HCT116 (cell line): Measurements from ENCODE around the gene SUSD3. TPM values are rescaled to one million over a fixed set of nuclear protein-coding genes. Genes with fewer than 3 reads are reported as not detected.
"Not testable (repeated sequence)": the region's sequence is repeated elsewhere in the genome, so short reads cannot be mapped to it uniquely, and the experiment has no call there.

Experiments used
- ATAC-seq: fragments of 200-7000 bp; cut with Tn5 transposase; 2 replicates; pipeline ENCODE4 v1.9.1; 2020; ENCODE audit warnings: mild to moderate bottlenecking, moderate library complexity
- BruUV-seq: library from RNA; stranded (reverse); fragments of 400-500 nt; replicated peaks from 2 replicates; lab custom pipeline; 2021; lab: Mats Ljungman, UMichigan
- CTCF ChIA-PET: fragments of 300-600 bp; sonication (Branson Sonifier 250); formaldehyde crosslinking; loops from one replicate; lab custom pipeline; 2021; ENCODE audit warnings: antibody characterized with exemption; lab: Charles Lee
- POLR2A ChIA-PET: fragments of 300-600, 350-600 bp; sonication (Branson Sonifier 250); formaldehyde crosslinking; loops from one replicate; lab custom pipeline; 2021; ENCODE audit warnings: antibody characterized with exemption; lab: Charles Lee
- RAD21 ChIA-PET, 2 experiments: fragments of 300-600 bp; sonication (Branson Sonifier 250); formaldehyde crosslinking; loops; one replicate each; lab custom pipeline; 2023; ENCODE audit warnings: low total read pairs in 2 of 2; ENCODE audit not compliant: uncharacterized antibody in 2 of 2, unreplicated experiment in 2 of 2, low non-redundant PET in 1 of 2; lab: Charles Lee
- DNase-seq: peaks from one replicate; pipeline ENCODE4 v3.0.0-alpha.2; 2010; ENCODE audit warnings: low read depth, low spot score
- H2AFZ ChIP-seq: fragments of 200-600 bp; shearing (Covaris generic), sonication (generic); 2 replicates; pipeline ENCODE4 v1.6.1; 2017; ENCODE audit warnings: low read depth, mixed run types, mixed read lengths, antibody characterized with exemption, low read length; ENCODE audit not compliant: poor library complexity, severe bottlenecking
- H3K27ac ChIP-seq: 2 replicates; pipeline ENCODE4 v1.5.1; 2012; ENCODE audit warnings: low read depth, low read length
- H3K27me3 ChIP-seq: fragments of 200-600 bp; sonication (generic); 2 replicates; pipeline ENCODE4 v1.6.1; 2016; ENCODE audit warnings: mixed run types, low read length, mixed read lengths; ENCODE audit not compliant: insufficient read depth
- H3K36me3 ChIP-seq, 2 experiments: fragments of 200-500 bp in 1 of 2; fragments of 200-600 bp in 1 of 2; sonication (Bioruptor generic) in 1 of 2; sonication (generic) in 1 of 2; 2 replicates each; pipeline versions ENCODE4 v1.5.1 to v1.6.1; 2014 to 2016; ENCODE audit warnings: low read length in 2 of 2, inconsistent platforms in 1 of 2, mixed read lengths in 1 of 2, mixed run types in 1 of 2; ENCODE audit not compliant: insufficient read depth in 2 of 2, control insufficient read depth in 1 of 2
- H3K4me1 ChIP-seq, 2 experiments: fragments of 200-600 bp in 1 of 2; sonication (generic) in 1 of 2; 2 replicates each; pipeline versions ENCODE4 v1.5.1 to v1.6.1; 2012 to 2017; ENCODE audit warnings: low read length in 2 of 2, inconsistent platforms in 1 of 2, mild to moderate bottlenecking in 1 of 2, mixed read lengths in 1 of 2, mixed run types in 1 of 2, moderate library complexity in 1 of 2; ENCODE audit not compliant: insufficient read depth in 2 of 2, control insufficient read depth in 1 of 2
- H3K4me2 ChIP-seq: fragments of 200-600 bp; sonication (generic); 2 replicates; pipeline ENCODE4 v1.6.1; 2017; ENCODE audit warnings: mixed run types, low read length, mixed read lengths
- H3K4me3 ChIP-seq, 2 experiments: fragments of 200-600 bp in 1 of 2; sonication (generic) in 1 of 2; replicated peaks in 1 of 2; 2 replicates each; pipeline ENCODE4 v1.5.1; 2011 to 2016; ENCODE audit warnings: low read length in 2 of 2, control low read depth in 1 of 2, low read depth in 1 of 2, mild to moderate bottlenecking in 1 of 2, mixed read lengths in 1 of 2, mixed run types in 1 of 2
- H3K79me2 ChIP-seq: fragments of 200-600 bp; sonication (generic); 2 replicates; pipeline ENCODE4 v1.6.1; 2017; ENCODE audit warnings: mild to moderate bottlenecking, mixed run types, low read length, moderate library complexity, mixed read lengths; ENCODE audit not compliant: insufficient read depth
- H3K9ac ChIP-seq: fragments of 200-600 bp; sonication (generic); 2 replicates; pipeline ENCODE4 v1.6.1; 2016; ENCODE audit warnings: low read length, mixed read lengths
- H3K9me2 ChIP-seq: fragments of 200-600 bp; sonication (generic), shearing (Covaris generic); 2 replicates; pipeline ENCODE4 v1.6.1; 2017; ENCODE audit warnings: mixed run types, mild to moderate bottlenecking, moderate library complexity; ENCODE audit not compliant: insufficient read depth
- H3K9me3 ChIP-seq, 2 experiments: fragments of 200-500 bp in 1 of 2; fragments of 200-600 bp in 1 of 2; sonication (Bioruptor generic) in 1 of 2; sonication (generic) in 1 of 2; 2 replicates each; pipeline ENCODE4 v1.6.1; 2014 to 2017; ENCODE audit warnings: low read length in 2 of 2, mixed read lengths in 2 of 2, inconsistent platforms in 1 of 2, low read depth in 1 of 2, mild to moderate bottlenecking in 1 of 2, mixed run types in 1 of 2, moderate library complexity in 1 of 2; ENCODE audit not compliant: control insufficient read depth in 1 of 2, insufficient read depth in 1 of 2
- H4K20me1 ChIP-seq: fragments of 200-600 bp; sonication (generic), shearing (Covaris generic); 2 replicates; pipeline ENCODE4 v1.6.1; 2017; ENCODE audit warnings: mixed run types, mild to moderate bottlenecking, moderate library complexity; ENCODE audit not compliant: insufficient read depth
- CBX3 ChIP-seq: IDR thresholded peaks from 2 replicates; pipeline ENCODE4 v1.6.1; 2012; ENCODE audit warnings: low read depth
- ELF1 ChIP-seq: IDR thresholded peaks from 2 replicates; pipeline ENCODE4 v1.6.1; 2012; ENCODE audit warnings: low read depth, borderline replicate concordance
- FOSL1 ChIP-seq: IDR thresholded peaks from 2 replicates; pipeline ENCODE4 v1.6.1; 2012; ENCODE audit warnings: low read depth
- JUND ChIP-seq: IDR thresholded peaks from 2 replicates; pipeline ENCODE4 v1.6.1; 2012
- SP1 ChIP-seq: IDR thresholded peaks from 2 replicates; pipeline ENCODE4 v1.6.1; 2012; ENCODE audit warnings: low read depth
- SRF ChIP-seq: IDR thresholded peaks from 2 replicates; pipeline ENCODE4 v1.6.1; 2012; ENCODE audit warnings: low read depth
- YY1 ChIP-seq: IDR thresholded peaks from 2 replicates; pipeline ENCODE4 v1.6.1; 2011; ENCODE audit warnings: low read length, low read depth, moderate library complexity, mild to moderate bottlenecking; ENCODE audit not compliant: insufficient replicate concordance; ENCODE audit errors: extremely low read depth
- intact Hi-C: fragments of 100-400 bp; cut with micrococcal nuclease; formaldehyde crosslinking; loops from 2 replicates; pipeline ENCODE4 v1.10.0; 2022
- total RNA-seq: library from RNA; stranded (reverse); gene quantifications from one replicate; pipeline ENCODE4 v1.2.1, GENCODE V29; 2021; ENCODE audit not compliant: unreplicated experiment
- TF ChIP-seq, protein P1 (sequence below): IDR thresholded peaks from 2 replicates; pipeline ENCODE4 v1.6.1; 2012

Gene SUSD3
- total RNA-seq, 1 experiment from 2014 or later, result 11.3 TPM

DNA sequence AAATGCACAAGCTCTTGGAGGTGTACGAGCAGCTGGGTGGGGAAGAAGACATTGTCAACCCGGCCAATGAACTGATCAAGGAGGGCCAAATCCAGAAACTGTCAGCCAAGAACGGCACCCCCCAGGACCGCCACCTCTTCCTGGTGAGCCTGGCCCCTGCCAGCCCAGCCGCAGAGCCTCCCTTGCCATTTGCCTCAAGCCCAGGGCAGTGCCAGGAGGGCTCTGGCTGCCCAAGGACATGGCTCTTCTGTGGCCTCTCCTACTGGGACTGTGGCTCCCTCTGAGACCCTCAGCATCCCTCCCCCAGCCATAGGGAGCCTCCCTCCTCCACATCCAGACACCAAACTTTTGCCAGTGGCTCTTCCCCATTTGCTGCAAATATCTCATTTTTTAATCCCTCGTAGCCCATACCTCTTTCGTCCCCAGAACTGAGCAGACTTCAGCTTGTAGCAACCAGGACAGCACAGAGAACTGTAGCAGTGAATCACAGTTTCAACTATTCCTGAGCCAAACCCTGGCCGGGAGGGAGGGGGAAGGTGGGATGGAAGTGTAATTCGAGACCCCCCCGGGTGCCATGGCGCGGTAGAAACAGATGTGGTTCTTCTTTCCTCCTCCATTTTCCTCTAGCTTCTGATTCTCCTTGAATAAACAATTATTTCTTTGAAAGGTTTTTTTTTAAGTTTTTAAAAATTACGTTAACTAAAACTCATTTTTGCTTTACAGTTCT lies 44.5 kb upstream of the SUSD3 start:
- Histone ChIP-seq H3K27ac (no peak overlapping the region; the same call in 1 of the 2 replicates), H3K9me3 (no peaks in the 10 kb centered on the region), H3K36me3 (no peaks in the 10 kb centered on the region), H3K9ac (no peak overlapping the region)
- intact Hi-C loops, result no loop called here
- POLR2A ChIA-PET, result interaction anchor here (0.9 kb wide), 1 partner anchor 31 kb away, joined by 3 read pairs; no protein-coding TSS in a partner anchor
- TF ChIP-seq FOSL1 (no peak), ELF1 (no peak), SRF (no peak), CBX3 (no peak), YY1 (no peak), SP1 (no peak), JUND (no peak)
- TF ChIP-seq, protein P1, sequence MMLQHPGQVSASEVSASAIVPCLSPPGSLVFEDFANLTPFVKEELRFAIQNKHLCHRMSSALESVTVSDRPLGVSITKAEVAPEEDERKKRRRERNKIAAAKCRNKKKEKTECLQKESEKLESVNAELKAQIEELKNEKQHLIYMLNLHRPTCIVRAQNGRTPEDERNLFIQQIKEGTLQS, result no peak
- TF ChIP-seq, all 23 proteins: peak for 0
- Histone ChIP-seq H3K27me3 (no peaks in the 10 kb centered on the region), H3K79me2 (no peaks in the 10 kb centered on the region), H3K9me2 (no peaks in the 10 kb centered on the region), H2AFZ (no peak overlapping the region), H3K4me2 (no peak overlapping the region), H3K4me3 (no peak overlapping the region), H4K20me1 (no peaks in the 10 kb centered on the region), H3K4me1 (no peaks in the 10 kb centered on the region)
- ATAC-seq (no peak), DNase-seq (no peak)
- ChIA-PET RAD21 (no interaction called here), CTCF (interaction anchor here (3.9 kb wide), 1 partner anchor 11 kb away, joined by 16 read pairs; no protein-coding TSS in a partner anchor)
- BruUV-seq, result no TSS peak

DNA sequence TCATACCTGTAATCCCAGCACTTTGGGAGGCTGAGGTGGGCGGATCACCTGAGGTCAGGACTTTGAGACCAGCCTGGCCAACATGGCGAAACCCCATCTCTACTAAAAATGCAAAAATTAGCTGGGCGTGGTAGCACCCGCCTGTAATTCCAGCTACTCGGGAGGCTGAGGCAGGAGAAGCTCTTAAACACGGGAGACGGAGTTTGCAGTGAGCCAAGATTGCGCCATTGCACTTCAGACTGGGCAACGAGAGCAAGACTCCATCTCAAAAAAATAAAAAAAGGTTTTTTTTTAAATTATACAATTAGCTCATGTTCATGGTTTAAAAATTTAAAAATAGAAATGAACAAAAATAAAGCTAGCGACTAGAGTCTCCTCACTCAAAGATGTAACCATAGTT lies 43.3 kb upstream of the SUSD3 start:
- DNase-seq, ATAC-seq, H3K9me3 ChIP-seq, H3K4me1 ChIP-seq, H4K20me1 ChIP-seq, H3K27ac ChIP-seq, BruUV-seq, H3K36me3 ChIP-seq, H3K79me2 ChIP-seq, H3K4me2 ChIP-seq, intact Hi-C loops, H2AFZ ChIP-seq, RAD21 ChIA-PET, H3K9me2 ChIP-seq, H3K4me3 ChIP-seq, H3K9ac ChIP-seq, H3K27me3 ChIP-seq: not testable (repeated sequence)
- ChIA-PET CTCF (interaction anchor here (3.9 kb wide), 1 partner anchor 12 kb away, joined by 16 read pairs; no protein-coding TSS in a partner anchor), POLR2A (interaction anchor here (1.3 kb wide), 1 partner anchor 11 kb away, joined by 3 read pairs; no protein-coding TSS in a partner anchor)
